ENCODE data around the gene FBXO41. TPM values are rescaled to one million over a fixed set of nuclear protein-coding genes. Genes with fewer than 3 reads are reported as not detected.

The FBXO41 gene
- total and polyA plus RNA-seq, 9 of the 15 experiments (the other 6 are each of a cell fraction or from before 2014, with no cell fraction given) = 0.21 to 8.2 (median 3.5) TPM

DNA sequence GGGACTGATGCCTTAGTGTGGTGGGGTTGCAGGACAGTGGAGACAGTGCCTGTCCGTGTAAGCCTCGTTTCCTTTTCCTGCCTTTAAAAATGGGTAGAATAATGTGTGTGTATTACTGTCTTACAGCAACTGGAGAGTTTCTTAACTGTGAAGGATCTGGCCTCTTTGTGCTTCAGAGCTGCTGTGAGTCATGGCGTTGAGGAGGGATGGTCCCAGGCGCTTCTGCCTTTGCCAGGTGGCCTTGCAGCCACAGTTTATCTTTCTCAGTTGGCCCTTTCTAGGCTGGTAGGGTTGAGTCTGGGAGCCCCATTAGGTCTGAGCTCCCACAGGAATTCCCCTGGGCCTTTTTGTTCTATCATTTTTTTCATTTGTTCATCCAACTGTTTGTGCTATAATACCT is 60.5 kb downstream of the FBXO41 start:
- H3K79me2 ChIP-seq (ENCODE audit: control insufficient read depth, insufficient read depth, low read length) = no peaks in the 10 kb centered on the region
- POLR2A ChIA-PET = interaction anchor here (1.0 to 4.9 kb wide), 2 partner anchors 9 to 11 kb away, joined by 6 to 43 read pairs; partner anchors contain the start of genes CCT7 and PRADC1
- no TSS peak for BruUV-seq (replicated peaks)
- H3K27me3 ChIP-seq (ENCODE audit: control insufficient read depth in 2 of 2, insufficient read depth in 2 of 2, low read length in 2 of 2) = no peaks in the 10 kb centered on the region
- 76% methylated on average over 4 of the region's 4 CpGs for WGBS (ENCODE audit: insufficient coverage, low coverage, missing lambda C conversion rate)
- ATAC-seq (no peak), FAIRE-seq (no peak), DNase-seq (ENCODE audit: extremely low read depth in 1 of 4, low spot score in 3 of 4) (no peak)
- H3K4me1 ChIP-seq (replicated peaks in 1 of 2; ENCODE audit: control insufficient read depth in 2 of 2, insufficient read depth in 2 of 2, low read length in 2 of 2) = peaks cover 0 to 7% of the 10 kb centered on the region in 2 experiments; a peak in 3 of 5 replicates
- no peak overlapping the region for H3K4me2 ChIP-seq (ENCODE audit: insufficient read depth, low read length)
- in situ Hi-C loops (cut with MboI) (no loop called here), intact Hi-C loops (cut with micrococcal nuclease) (no loop called here)
- H3K9me1 ChIP-seq (ENCODE audit: control insufficient read depth, insufficient read depth, low read length) = no peaks in the 10 kb centered on the region
- no peaks in the 10 kb centered on the region for H3K9me3 ChIP-seq (replicated peaks; ENCODE audit: control insufficient read depth, insufficient read depth, low read depth, low read length)
- H3K27ac ChIP-seq (ENCODE audit: extremely low read depth, low read depth, low read length) = no peak overlapping the region
- no peak overlapping the region for H3K9ac ChIP-seq (ENCODE audit: insufficient read depth in 1 of 2, low read depth in 2 of 2, low read length in 2 of 2)
- CTCF ChIA-PET (ENCODE audit: low intra/inter-chr PET ratio) = no interaction called here
- H3K36me3 ChIP-seq (ENCODE audit: control insufficient read depth, insufficient read depth, low read length) = peaks cover 97% of the 10 kb centered on the region; the same call in 2 of the 3 replicates
- H2AFZ ChIP-seq (ENCODE audit: low read depth, low read length) = no peak overlapping the region
- peaks cover 3% of the 10 kb centered on the region; the same call in 1 of the 2 replicates for H4K20me1 ChIP-seq (replicated peaks; ENCODE audit: control insufficient read depth, insufficient read depth, low read length)
- H3K4me3 ChIP-seq = no peak overlapping the region
- no peak for TF ChIP-seq ZNF239 (CRISPR knock-in tag; IDR thresholded peaks at IDR 0.05)
- no peak for TF ChIP-seq KLF1 (tag; IDR thresholded peaks at IDR 0.05)
- TF ChIP-seq, protein P1, sequence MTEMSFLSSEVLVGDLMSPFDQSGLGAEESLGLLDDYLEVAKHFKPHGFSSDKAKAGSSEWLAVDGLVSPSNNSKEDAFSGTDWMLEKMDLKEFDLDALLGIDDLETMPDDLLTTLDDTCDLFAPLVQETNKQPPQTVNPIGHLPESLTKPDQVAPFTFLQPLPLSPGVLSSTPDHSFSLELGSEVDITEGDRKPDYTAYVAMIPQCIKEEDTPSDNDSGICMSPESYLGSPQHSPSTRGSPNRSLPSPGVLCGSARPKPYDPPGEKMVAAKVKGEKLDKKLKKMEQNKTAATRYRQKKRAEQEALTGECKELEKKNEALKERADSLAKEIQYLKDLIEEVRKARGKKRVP (CRISPR knock-in tag; IDR thresholded peaks at IDR 0.05) = no peak
- TF ChIP-seq FOXM1 (IDR thresholded peaks at IDR 0.05; ENCODE audit: low read depth) = no peak
- no peak for TF ChIP-seq FOXM1 (CRISPR knock-in tag; IDR thresholded peaks at IDR 0.05; ENCODE audit: low read depth)
- no peak for TF ChIP-seq PTBP1 (IDR thresholded peaks at IDR 0.05; ENCODE audit: low read depth, low read length)
- no peak for TF ChIP-seq SAFB2 (IDR thresholded peaks at IDR 0.05; ENCODE audit: borderline replicate concordance, low read depth, low read length, severe bottlenecking)
- TF ChIP-seq, protein P2, sequence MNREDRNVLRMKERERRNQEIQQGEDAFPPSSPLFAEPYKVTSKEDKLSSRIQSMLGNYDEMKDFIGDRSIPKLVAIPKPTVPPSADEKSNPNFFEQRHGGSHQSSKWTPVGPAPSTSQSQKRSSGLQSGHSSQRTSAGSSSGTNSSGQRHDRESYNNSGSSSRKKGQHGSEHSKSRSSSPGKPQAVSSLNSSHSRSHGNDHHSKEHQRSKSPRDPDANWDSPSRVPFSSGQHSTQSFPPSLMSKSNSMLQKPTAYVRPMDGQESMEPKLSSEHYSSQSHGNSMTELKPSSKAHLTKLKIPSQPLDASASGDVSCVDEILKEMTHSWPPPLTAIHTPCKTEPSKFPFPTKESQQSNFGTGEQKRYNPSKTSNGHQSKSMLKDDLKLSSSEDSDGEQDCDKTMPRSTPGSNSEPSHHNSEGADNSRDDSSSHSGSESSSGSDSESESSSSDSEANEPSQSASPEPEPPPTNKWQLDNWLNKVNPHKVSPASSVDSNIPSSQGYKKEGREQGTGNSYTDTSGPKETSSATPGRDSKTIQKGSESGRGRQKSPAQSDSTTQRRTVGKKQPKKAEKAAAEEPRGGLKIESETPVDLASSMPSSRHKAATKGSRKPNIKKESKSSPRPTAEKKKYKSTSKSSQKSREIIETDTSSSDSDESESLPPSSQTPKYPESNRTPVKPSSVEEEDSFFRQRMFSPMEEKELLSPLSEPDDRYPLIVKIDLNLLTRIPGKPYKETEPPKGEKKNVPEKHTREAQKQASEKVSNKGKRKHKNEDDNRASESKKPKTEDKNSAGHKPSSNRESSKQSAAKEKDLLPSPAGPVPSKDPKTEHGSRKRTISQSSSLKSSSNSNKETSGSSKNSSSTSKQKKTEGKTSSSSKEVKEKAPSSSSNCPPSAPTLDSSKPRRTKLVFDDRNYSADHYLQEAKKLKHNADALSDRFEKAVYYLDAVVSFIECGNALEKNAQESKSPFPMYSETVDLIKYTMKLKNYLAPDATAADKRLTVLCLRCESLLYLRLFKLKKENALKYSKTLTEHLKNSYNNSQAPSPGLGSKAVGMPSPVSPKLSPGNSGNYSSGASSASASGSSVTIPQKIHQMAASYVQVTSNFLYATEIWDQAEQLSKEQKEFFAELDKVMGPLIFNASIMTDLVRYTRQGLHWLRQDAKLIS (CRISPR knock-in tag; IDR thresholded peaks at IDR 0.05) = no peak
- TF ChIP-seq ATF1 (CRISPR knock-in tag; IDR thresholded peaks at IDR 0.05) = no peak
- TF ChIP-seq ATF1 (tag; IDR thresholded peaks at IDR 0.05) = no peak
- no peak for TF ChIP-seq RFX5 (IDR thresholded peaks at IDR 0.05; ENCODE audit: low read depth, low read length)
- TF ChIP-seq ZNF354B (CRISPR knock-in tag; IDR thresholded peaks at IDR 0.05) = no peak
- TF ChIP-seq, protein P3, sequence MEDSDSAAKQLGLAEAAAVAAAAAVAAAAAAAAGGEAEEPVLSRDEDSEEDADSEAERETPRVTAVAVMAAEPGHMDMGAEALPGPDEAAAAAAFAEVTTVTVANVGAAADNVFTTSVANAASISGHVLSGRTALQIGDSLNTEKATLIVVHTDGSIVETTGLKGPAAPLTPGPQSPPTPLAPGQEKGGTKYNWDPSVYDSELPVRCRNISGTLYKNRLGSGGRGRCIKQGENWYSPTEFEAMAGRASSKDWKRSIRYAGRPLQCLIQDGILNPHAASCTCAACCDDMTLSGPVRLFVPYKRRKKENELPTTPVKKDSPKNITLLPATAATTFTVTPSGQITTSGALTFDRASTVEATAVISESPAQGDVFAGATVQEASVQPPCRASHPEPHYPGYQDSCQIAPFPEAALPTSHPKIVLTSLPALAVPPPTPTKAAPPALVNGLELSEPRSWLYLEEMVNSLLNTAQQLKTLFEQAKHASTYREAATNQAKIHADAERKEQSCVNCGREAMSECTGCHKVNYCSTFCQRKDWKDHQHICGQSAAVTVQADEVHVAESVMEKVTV (CRISPR knock-in tag; IDR thresholded peaks at IDR 0.05) = no peak
- TF ChIP-seq, protein P4, sequence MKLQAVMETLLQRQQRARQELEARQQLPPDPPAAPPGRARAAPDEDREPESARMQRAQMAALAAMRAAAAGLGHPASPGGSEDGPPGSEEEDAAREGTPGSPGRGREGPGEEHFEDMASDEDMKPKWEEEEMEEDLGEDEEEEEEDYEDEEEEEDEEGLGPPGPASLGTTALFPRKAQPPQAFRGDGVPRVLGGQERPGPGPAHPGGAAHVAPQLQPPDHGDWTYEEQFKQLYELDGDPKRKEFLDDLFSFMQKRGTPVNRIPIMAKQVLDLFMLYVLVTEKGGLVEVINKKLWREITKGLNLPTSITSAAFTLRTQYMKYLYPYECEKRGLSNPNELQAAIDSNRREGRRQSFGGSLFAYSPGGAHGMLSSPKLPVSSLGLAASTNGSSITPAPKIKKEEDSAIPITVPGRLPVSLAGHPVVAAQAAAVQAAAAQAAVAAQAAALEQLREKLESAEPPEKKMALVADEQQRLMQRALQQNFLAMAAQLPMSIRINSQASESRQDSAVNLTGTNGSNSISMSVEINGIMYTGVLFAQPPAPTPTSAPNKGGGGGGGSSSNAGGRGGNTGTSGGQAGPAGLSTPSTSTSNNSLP (IDR thresholded peaks at IDR 0.05; ENCODE audit: borderline replicate concordance, low read depth, low read length) = no peak
- no peak for TF ChIP-seq PTTG1 (tag; IDR thresholded peaks at IDR 0.05; ENCODE audit: low read depth)
- no peak for TF ChIP-seq GTF2F1 (IDR thresholded peaks at IDR 0.05; ENCODE audit: low read depth, low read length)
